GM19468 (cell line): Measurements from ENCODE around the gene KANK2.

ENCODE experiments used
- ATAC-seq: cut with Tn5 transposase; IDR thresholded peaks from one replicate; pipeline ENCODE4 v1.9.1; 2021; ENCODE audit warnings: mild to moderate bottlenecking, moderate library complexity, moderate number of reproducible peaks; ENCODE audit not compliant: unreplicated experiment; ENCODE audit errors: extremely low read depth

The KANK2 gene

DNA sequence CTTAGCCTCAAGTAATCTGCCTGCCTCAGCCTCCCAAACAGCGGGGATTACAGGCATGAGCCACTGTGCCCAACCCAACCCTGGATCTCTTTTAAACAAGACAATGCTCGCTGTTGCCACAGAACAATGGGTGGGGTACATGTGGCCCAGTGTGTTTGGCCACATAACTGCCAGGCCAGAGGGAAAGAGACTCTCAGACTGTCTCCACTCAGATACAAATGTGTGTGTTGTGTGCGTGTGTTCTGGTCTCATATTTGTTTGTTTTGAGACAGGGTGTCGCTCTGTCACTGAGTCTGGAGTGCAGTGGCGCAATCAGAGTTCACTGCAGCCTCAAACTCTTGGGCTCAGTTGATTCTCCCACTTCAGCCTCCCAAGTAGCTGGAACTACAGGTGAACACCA lies 82.3 kb downstream of the KANK2 start:
- ATAC-seq, result no peak
